HG03280 (cell line): Measurements from ENCODE around the gene RAB11FIP4.

ENCODE experiments used
- ATAC-seq: cut with Tn5 transposase; IDR thresholded peaks from one replicate; pipeline ENCODE4 v1.9.1; 2021; ENCODE audit warnings: mild to moderate bottlenecking, moderate library complexity; ENCODE audit not compliant: unreplicated experiment

RAB11FIP4 gene

GRCh38 chr17:31583772-31584356 lies 192.4 kb downstream of the RAB11FIP4 start:
- no peak for ATAC-seq

DNA sequence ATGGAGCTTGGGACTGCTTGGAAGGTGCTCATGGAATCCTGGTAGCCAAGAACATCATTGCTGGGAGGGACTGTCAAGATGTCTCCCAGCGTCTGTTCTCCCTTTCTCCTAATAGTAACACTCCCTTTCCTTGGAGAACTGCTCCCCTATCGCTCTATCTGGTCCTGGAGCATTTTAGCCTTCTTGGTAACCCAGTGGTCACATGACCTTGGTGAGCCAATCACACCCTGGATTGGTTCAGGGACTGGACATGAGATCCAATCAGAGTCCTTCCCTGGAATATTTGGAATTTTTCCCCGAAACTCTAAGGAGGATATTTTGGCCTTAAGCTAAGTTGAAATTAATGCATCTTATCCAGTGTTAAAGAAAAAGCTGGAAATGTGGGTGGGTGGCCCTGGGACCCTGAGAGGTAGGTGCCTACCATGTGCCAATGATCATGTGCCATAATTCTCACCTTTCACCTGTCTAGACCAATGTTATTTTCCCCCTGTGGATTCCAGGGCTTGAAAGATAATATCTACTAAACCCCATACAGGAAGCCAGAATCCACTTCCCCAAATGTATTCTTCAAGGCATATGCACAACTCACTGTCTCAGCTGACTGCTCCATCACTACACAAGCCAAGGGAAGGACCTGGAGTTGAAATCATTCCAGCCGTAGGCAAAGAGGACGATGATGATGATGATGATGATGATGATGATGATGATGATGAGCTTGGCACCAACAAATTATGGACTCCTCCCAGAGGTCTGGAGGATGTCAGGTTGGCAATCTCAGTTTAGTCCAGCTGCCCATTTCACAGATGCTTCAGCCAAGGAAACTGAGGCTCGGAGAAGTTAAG lies 193.2 kb downstream of the RAB11FIP4 start:
- ATAC-seq, result no peak

DNA sequence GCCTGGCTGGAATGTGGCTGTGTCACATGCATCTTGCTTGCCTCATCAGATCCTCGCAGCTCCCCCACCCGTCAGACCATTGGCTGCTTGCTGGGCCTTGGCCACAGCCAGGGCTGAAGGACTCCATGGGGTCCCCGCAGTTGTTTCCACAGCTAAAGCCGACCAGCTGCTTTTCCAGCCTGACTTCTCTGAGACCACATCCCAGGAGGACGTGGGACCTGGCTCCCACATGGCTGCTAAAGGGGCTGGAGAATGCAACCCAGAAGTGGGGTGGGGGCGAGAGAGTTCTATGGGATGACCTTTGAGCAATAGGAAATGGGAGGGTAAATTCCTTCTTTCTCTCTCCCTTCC lies 193.8 kb downstream of the RAB11FIP4 start:
- no peak for ATAC-seq

DNA sequence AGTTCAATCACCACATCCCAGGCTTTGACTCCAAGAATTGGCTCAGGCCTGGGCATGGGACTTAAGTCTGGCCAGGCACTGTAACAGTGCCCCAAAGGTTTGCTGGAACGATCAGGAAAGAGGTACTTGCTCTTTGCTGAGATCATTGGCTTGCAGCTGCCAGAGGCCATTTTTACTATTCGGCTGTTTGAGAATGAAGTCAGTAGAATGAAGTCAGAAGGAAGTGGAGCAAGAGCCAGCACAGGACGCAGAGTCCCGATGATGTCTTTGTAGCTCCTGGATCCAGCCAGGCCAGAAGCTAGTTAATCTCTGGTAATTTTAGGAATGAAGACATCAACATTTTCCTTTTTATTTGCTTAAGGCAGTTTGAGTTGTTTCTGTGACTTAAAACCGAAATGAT lies 195.5 kb downstream of the RAB11FIP4 start:
- no peak for ATAC-seq

- no peak for ATAC-seq
Observed at GRCh38 chr17:31587462-31587861, 196.0 kb downstream of the RAB11FIP4 start.
